ENCODE measurements around the gene VAV3.

The VAV3 gene

GRCh38 chr1:107810291-107810951, 154.6 kb downstream of the VAV3 start:
- no peak for TF ChIP-seq CTCF (IDR thresholded peaks at IDR 0.05; ENCODE audit: low read depth, low read length)
- H3K4me3 ChIP-seq (replicated peaks in 1 of 2; ENCODE audit: low read depth in 2 of 2, low read length in 2 of 2), result no peak overlapping the region
- no peak for DNase-seq (ENCODE audit: low read depth in 2 of 2)

GRCh38 chr1:107807855-107808254, 157.1 kb downstream of the VAV3 start:
- H3K4me3 ChIP-seq (replicated peaks in 1 of 2; ENCODE audit: low read depth in 2 of 2, low read length in 2 of 2), result no peak overlapping the region
- no peak for DNase-seq (ENCODE audit: low read depth in 2 of 2)
- TF ChIP-seq CTCF (IDR thresholded peaks at IDR 0.05; ENCODE audit: low read depth, low read length), result no peak

- no peak overlapping the region for H3K4me3 ChIP-seq (replicated peaks in 1 of 2; ENCODE audit: low read depth in 2 of 2, low read length in 2 of 2)
- no peak for TF ChIP-seq CTCF (IDR thresholded peaks at IDR 0.05; ENCODE audit: low read depth, low read length)
- no peak for DNase-seq (ENCODE audit: low read depth in 2 of 2)
These were observed 157.6 kb downstream of the VAV3 start for GRCh38 chr1:107807405-107807804.

- H3K4me3 ChIP-seq (replicated peaks in 1 of 2; ENCODE audit: low read depth in 2 of 2, low read length in 2 of 2), result no peak overlapping the region
- no peak for TF ChIP-seq CTCF (IDR thresholded peaks at IDR 0.05; ENCODE audit: low read depth, low read length)
- DNase-seq (ENCODE audit: low read depth in 2 of 2), result no peak
These were observed 158.1 kb downstream of the VAV3 start for GRCh38 chr1:107806902-107807301.

- DNase-seq (ENCODE audit: low read depth in 2 of 2), result no peak
- no peak for TF ChIP-seq CTCF (IDR thresholded peaks at IDR 0.05; ENCODE audit: low read depth, low read length)
- H3K4me3 ChIP-seq (replicated peaks in 1 of 2; ENCODE audit: low read depth in 2 of 2, low read length in 2 of 2), result no peak overlapping the region
These were observed 160.2 kb downstream of the VAV3 start for GRCh38 chr1:107804741-107805140.

GRCh38 chr1:107804134-107804533, 160.8 kb downstream of the VAV3 start:
- no peak for DNase-seq (ENCODE audit: low read depth in 2 of 2)
- H3K4me3 ChIP-seq (replicated peaks in 1 of 2; ENCODE audit: low read depth in 2 of 2, low read length in 2 of 2), result no peak overlapping the region
- TF ChIP-seq CTCF (IDR thresholded peaks at IDR 0.05; ENCODE audit: low read depth, low read length), result no peak

- no peak for DNase-seq (ENCODE audit: low read depth in 2 of 2)
- no peak for TF ChIP-seq CTCF (IDR thresholded peaks at IDR 0.05; ENCODE audit: low read depth, low read length)
- H3K4me3 ChIP-seq (replicated peaks in 1 of 2; ENCODE audit: low read depth in 2 of 2, low read length in 2 of 2), result no peak overlapping the region
These were observed 161.4 kb downstream of the VAV3 start for GRCh38 chr1:107803579-107803978.
